Measurements from ENCODE around the gene NF2.

The NF2 gene

DNA sequence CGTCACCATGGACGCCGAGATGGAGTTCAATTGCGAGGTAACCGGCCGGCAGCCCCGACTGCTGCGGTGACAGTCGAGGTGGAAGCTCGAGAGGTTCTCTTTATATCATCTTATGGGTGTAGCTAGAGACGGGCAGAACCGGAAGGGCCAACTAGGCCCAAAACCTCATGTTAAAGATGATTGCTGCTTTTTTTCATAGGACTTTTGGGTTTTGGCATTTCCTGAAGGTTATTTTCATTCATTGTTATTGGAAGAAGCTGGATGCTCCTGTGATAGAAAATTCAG lies 585 bp downstream of the NF2 start:
- TF ChIP-seq, protein P1, sequence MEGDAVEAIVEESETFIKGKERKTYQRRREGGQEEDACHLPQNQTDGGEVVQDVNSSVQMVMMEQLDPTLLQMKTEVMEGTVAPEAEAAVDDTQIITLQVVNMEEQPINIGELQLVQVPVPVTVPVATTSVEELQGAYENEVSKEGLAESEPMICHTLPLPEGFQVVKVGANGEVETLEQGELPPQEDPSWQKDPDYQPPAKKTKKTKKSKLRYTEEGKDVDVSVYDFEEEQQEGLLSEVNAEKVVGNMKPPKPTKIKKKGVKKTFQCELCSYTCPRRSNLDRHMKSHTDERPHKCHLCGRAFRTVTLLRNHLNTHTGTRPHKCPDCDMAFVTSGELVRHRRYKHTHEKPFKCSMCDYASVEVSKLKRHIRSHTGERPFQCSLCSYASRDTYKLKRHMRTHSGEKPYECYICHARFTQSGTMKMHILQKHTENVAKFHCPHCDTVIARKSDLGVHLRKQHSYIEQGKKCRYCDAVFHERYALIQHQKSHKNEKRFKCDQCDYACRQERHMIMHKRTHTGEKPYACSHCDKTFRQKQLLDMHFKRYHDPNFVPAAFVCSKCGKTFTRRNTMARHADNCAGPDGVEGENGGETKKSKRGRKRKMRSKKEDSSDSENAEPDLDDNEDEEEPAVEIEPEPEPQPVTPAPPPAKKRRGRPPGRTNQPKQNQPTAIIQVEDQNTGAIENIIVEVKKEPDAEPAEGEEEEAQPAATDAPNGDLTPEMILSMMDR (conservative IDR thresholded peaks at IDR 0.05): no peak
- H3K27ac ChIP-seq: peak overlapping the region; percentile 91

GRCh38 chr22:29605527-29605850 lies 2.1 kb downstream of the NF2 start:
- TF ChIP-seq, protein P1 (conservative IDR thresholded peaks at IDR 0.05): no peak
- H3K27ac ChIP-seq: no peak overlapping the region

DNA sequence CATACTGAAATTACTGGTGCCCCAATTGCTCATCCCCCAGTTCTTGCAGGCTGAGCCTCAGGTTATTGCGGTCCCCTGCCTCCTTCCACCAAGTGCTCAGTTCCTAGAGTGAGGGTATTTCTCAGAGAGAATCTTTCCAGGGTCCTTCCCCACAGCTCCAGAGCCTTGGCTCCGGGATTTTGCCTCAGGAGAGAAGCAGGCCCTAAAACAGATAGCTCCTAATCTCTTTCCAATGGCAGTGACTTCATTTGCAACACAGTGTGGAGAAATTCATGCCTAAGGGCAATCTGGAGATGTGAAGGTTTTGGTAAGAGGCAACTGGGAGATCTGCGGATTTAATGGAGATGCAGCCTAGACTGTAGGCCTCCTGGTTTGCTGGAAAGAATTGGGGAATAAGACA lies 2.9 kb downstream of the NF2 start:
- H3K27ac ChIP-seq: no peak overlapping the region
- TF ChIP-seq, protein P1 (conservative IDR thresholded peaks at IDR 0.05): no peak

DNA sequence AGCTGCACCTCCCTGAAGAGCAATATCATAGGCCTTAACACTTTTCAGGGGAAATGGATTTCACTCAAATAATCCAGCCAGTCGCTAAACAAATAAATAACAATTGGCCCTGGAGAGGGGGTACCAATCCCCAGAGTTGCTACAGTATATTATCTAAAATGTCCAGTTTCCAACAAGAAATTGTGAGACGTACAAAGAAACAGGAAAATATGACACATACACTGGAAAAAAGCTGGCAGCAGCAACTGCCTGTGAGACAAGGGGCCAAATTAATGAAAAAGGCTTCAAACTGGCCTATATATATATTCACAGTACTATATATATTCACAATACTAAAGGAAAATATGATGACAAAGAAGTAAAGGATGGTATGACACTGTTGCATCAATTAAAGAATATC lies 4.0 kb downstream of the NF2 start:
- TF ChIP-seq, protein P1 (conservative IDR thresholded peaks at IDR 0.05): no peak

DNA sequence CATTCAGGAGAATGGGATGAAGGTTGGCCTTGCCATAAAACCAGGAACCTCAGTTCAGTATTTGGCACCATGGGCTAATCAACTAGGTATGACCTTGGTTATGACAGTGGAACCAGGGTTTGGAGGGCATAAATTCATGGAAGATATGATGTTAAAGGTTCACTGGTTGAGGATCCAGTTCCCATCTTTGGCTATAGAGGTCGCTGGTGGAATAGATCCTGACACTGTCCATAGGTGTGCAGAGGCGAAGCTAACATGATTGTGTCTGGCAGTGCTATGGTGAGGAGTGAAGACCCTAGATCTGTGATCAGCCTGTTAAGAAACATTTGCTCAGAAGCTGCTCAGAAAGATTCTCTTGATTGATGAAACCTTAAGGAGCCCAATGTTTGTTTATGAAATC lies 5.7 kb downstream of the NF2 start:
- TF ChIP-seq, protein P1 (conservative IDR thresholded peaks at IDR 0.05): no peak; the same call in 1 of the 2 replicates

More for the DNA sequence above, 4.0 kb downstream of the NF2 start:
- no peak overlapping the region for H3K27ac ChIP-seq

GRCh38 chr22:29610780-29611179 lies 7.3 kb downstream of the NF2 start:
- no peak overlapping the region for H3K27ac ChIP-seq
- TF ChIP-seq, protein P1 (conservative IDR thresholded peaks at IDR 0.05): no peak

More for the DNA sequence above, 5.7 kb downstream of the NF2 start:
- no peak overlapping the region for H3K27ac ChIP-seq

DNA sequence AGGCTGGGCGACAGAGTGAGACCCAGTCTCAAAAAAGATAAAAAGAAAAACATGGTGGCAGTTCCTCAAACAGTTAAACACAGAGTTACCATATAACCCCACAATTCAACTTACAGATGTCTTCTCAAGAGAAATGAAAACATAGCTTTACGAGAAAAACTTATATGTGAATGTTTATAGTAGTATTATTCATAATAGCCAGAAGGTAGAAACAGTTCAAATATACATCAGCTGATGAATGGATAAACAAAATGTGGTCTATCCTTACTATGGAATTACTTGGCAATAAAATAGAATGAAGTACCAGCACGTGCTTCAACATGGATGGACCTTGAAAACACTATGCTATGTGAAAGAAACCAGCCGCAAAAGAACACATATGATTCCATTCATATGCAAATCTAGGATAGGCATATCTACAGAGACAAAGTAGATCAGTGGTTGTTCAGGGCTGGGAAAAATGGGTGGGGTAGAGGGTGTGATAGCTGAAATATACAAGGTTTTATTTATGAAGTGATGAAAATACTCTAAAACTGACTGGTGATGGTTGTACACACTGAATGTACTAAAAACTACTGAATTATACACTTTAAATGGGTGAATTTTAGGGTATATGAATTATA lies 12.4 kb downstream of the NF2 start:
- no peak overlapping the region for H3K27ac ChIP-seq
- TF ChIP-seq, protein P1 (conservative IDR thresholded peaks at IDR 0.05): no peak

Measured in VCaP (cell line).